Neuronal stem cell (in vitro differentiated cells): ENCODE data around the gene APLF.

Experiments
- DNase-seq: peaks from one replicate; pipeline ENCODE4 v3.0.0-alpha.2; 2013; ENCODE audit warnings: low spot score
- H2AFZ ChIP-seq: one replicate; pipeline ENCODE4 v1.6.1; 2013; ENCODE audit warnings: mild to moderate bottlenecking, low read length, inconsistent platforms
- H2AK5ac ChIP-seq: 2 replicates; pipeline ENCODE4 v1.6.1; 2013; ENCODE audit warnings: low read depth, mild to moderate bottlenecking, inconsistent platforms, low read length, moderate library complexity, mixed read lengths
- H2BK120ac ChIP-seq: 2 replicates; pipeline ENCODE4 v1.6.1; 2013; ENCODE audit warnings: low read depth, mild to moderate bottlenecking, inconsistent platforms, low read length, moderate library complexity, mixed read lengths
- H2BK12ac ChIP-seq: one replicate; pipeline ENCODE4 v1.6.1; 2013; ENCODE audit warnings: low read length, inconsistent platforms
- H2BK15ac ChIP-seq: 2 replicates; pipeline ENCODE4 v1.6.1; 2013; ENCODE audit warnings: mild to moderate bottlenecking, low read length, inconsistent platforms, mixed read lengths
- H2BK5ac ChIP-seq: one replicate; pipeline ENCODE4 v1.6.1; 2013; ENCODE audit warnings: inconsistent platforms, mild to moderate bottlenecking, low read length, moderate library complexity
- H3K14ac ChIP-seq: one replicate; pipeline ENCODE4 v1.6.1; 2013; ENCODE audit warnings: low read length, inconsistent platforms
- H3K18ac ChIP-seq: 2 replicates; pipeline ENCODE4 v1.6.1; 2013; ENCODE audit warnings: low read length, inconsistent platforms
- H3K23ac ChIP-seq: 2 replicates; pipeline ENCODE4 v1.6.1; 2013; ENCODE audit warnings: low read depth, mild to moderate bottlenecking, mixed read lengths, low read length, inconsistent platforms; ENCODE audit not compliant: poor library complexity
- H3K27ac ChIP-seq: replicated peaks from 3 replicates; pipeline ENCODE4 v1.5.1; 2013; ENCODE audit warnings: low read length, inconsistent platforms
- H3K27me3 ChIP-seq, 3 experiments: 2 replicates each; pipeline ENCODE4 v1.6.1; 2013; ENCODE audit warnings: low read length in 3 of 3, mild to moderate bottlenecking in 2 of 3, inconsistent platforms in 1 of 3, low read depth in 1 of 3, mixed read lengths in 1 of 3, moderate library complexity in 1 of 3; ENCODE audit not compliant: control insufficient read depth in 3 of 3, insufficient read depth in 3 of 3
- H3K36me3 ChIP-seq, 2 donors: replicated peaks in 1 of 2; 2 replicates each; pipeline ENCODE4 v1.6.1; 2013; ENCODE audit warnings: low read length in 2 of 2; ENCODE audit not compliant: control insufficient read depth in 2 of 2, insufficient read depth in 2 of 2
- H3K4ac ChIP-seq: 2 replicates; pipeline ENCODE4 v1.6.1; 2013; ENCODE audit warnings: inconsistent platforms, mild to moderate bottlenecking, low read length, moderate library complexity
- H3K4me1 ChIP-seq, 2 donors: 1 replicate in 1 of 2; 2 replicates in 1 of 2; pipeline ENCODE4 v1.6.1; 2013; ENCODE audit warnings: low read length in 2 of 2, low read depth in 1 of 2; ENCODE audit not compliant: control insufficient read depth in 2 of 2, insufficient read depth in 1 of 2
- H3K4me2 ChIP-seq: one replicate; pipeline ENCODE4 v1.6.1; 2013; ENCODE audit warnings: mild to moderate bottlenecking, low read length, inconsistent platforms; ENCODE audit not compliant: insufficient read depth, poor library complexity, severe bottlenecking
- H3K4me3 ChIP-seq, 2 donors: 2 replicates each; pipeline ENCODE4 v1.5.1; 2013; ENCODE audit warnings: low read length in 2 of 2, mild to moderate bottlenecking in 2 of 2, inconsistent platforms in 1 of 2, moderate library complexity in 1 of 2
- H3K79me1 ChIP-seq: one replicate; pipeline ENCODE4 v1.6.1; 2013; ENCODE audit warnings: low read depth, mild to moderate bottlenecking, inconsistent platforms, low read length, moderate library complexity
- H3K9ac ChIP-seq: one replicate; pipeline ENCODE4 v1.6.1; 2013; ENCODE audit warnings: mild to moderate bottlenecking, low read depth, low read length, inconsistent platforms; ENCODE audit not compliant: poor library complexity
- H3K9me3 ChIP-seq, 2 donors: replicated peaks in 1 of 2; 2 replicates each; pipeline versions ENCODE3 to v1.6.1; 2013; ENCODE audit warnings: low read length in 2 of 2, mild to moderate bottlenecking in 2 of 2, inconsistent platforms in 1 of 2, low read depth in 1 of 2, mixed read lengths in 1 of 2, moderate library complexity in 1 of 2; ENCODE audit not compliant: control insufficient read depth in 2 of 2, insufficient read depth in 1 of 2
- H4K8ac ChIP-seq: one replicate; pipeline ENCODE4 v1.6.1; 2013; ENCODE audit warnings: low read depth, mild to moderate bottlenecking, inconsistent platforms, low read length, moderate library complexity
- H4K91ac ChIP-seq: one replicate; pipeline ENCODE4 v1.6.1; 2013; ENCODE audit warnings: low read length, low read depth, mild to moderate bottlenecking, inconsistent platforms; ENCODE audit not compliant: poor library complexity
- WGBS, 2 donors: extraction: QIAGEN DNeasy Blood & Tissue Kit; methylation state at CpG; one replicate each; pipeline ENCODE4 v1.1.7; 2013; ENCODE audit warnings: missing lambda C conversion rate in 2 of 2, mixed read lengths in 1 of 2; ENCODE audit not compliant: insufficient read length in 2 of 2, insufficient replicate concordance in 1 of 2; ENCODE audit errors: extremely low coverage in 2 of 2; 5-methylcytosine and 5-hydroxymethylcytosine counted together

APLF gene

DNA sequence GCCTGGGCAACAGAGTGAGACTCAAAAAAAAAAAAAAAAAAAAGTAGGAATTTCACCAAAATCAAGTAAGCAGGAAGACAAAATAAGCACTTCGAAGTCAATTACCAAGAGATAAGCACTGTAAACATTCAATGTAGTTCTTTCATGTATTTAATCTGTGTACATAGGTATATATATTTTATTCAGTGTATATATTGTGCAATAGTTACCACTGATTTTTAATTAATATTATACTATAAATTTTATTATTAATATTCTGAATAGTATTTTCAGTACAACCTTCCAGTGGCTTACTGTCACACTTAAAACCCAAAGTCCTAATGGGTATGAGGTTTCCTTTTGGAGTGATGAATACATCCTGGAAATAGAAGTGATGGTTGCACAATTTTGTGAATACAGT lies 9.1 kb downstream of the APLF start:
- Histone ChIP-seq H3K27ac (no peak overlapping the region), H3K4me1 (no peaks in the 10 kb centered on the region), H4K91ac (no peak overlapping the region), H3K36me3 (no peaks in the 10 kb centered on the region), H4K8ac (no peak overlapping the region), H3K4me3 (no peak overlapping the region), H3K14ac (no peak overlapping the region), H2BK5ac (no peak overlapping the region), H2AK5ac (no peak overlapping the region), H3K9ac (no peak overlapping the region), H2BK12ac (no peak overlapping the region), H3K23ac (no peak overlapping the region), H3K4ac (no peak overlapping the region), H3K79me1 (no peaks in the 10 kb centered on the region), H2BK15ac (no peak overlapping the region), H2BK120ac (no peak overlapping the region), H3K4me2 (no peak overlapping the region), H3K9me3 (no peaks in the 10 kb centered on the region), H3K18ac (no peak overlapping the region), H3K27me3 (no peaks in the 10 kb centered on the region), H2AFZ (no peak overlapping the region)
- WGBS, 2 donors = no CpG with 5 or more reads among the region's 1 CpG
- no peak for DNase-seq

GRCh38 chr2:68478688-68479087 lies 11.3 kb downstream of the APLF start:
- Histone ChIP-seq H3K27me3 (no peaks in the 10 kb centered on the region), H2AK5ac (no peak overlapping the region), H3K4me1 (peaks cover 0 to 4% of the 10 kb centered on the region in 2 donors), H4K8ac (no peak overlapping the region), H3K4me3 (no peak overlapping the region), H3K14ac (no peak overlapping the region), H3K9me3 (peaks cover 0 to 3% of the 10 kb centered on the region in 2 donors), H3K4ac (no peak overlapping the region), H3K4me2 (no peak overlapping the region), H3K27ac (no peak overlapping the region), H4K91ac (no peak overlapping the region), H2BK15ac (no peak overlapping the region), H3K9ac (no peak overlapping the region), H2AFZ (no peak overlapping the region), H2BK5ac (no peak overlapping the region), H3K79me1 (peaks cover 5% of the 10 kb centered on the region), H3K36me3 (peaks cover 0 to 2% of the 10 kb centered on the region in 2 donors), H3K23ac (no peak overlapping the region), H2BK12ac (no peak overlapping the region), H3K18ac (no peak overlapping the region), H2BK120ac (no peak overlapping the region)
- no peak for DNase-seq
- no CpG with 5 or more reads among the region's 1 CpG for WGBS, 2 donors

- Histone ChIP-seq H3K79me1 (peaks cover 5% of the 10 kb centered on the region), H4K8ac (no peak overlapping the region), H3K23ac (no peak overlapping the region), H2AFZ (no peak overlapping the region), H3K4me1 (peaks cover 0 to 4% of the 10 kb centered on the region in 2 donors), H2BK5ac (no peak overlapping the region), H3K14ac (no peak overlapping the region), H3K27ac (no peak overlapping the region), H3K9ac (no peak overlapping the region), H3K4me3 (no peak overlapping the region), H3K36me3 (peaks cover 0 to 2% of the 10 kb centered on the region in 2 donors), H3K18ac (peak overlapping the region; percentile 48), H2BK12ac (no peak overlapping the region), H3K9me3 (peaks cover 0 to 3% of the 10 kb centered on the region in 2 donors), H2BK15ac (no peak overlapping the region), H2BK120ac (no peak overlapping the region), H2AK5ac (no peak overlapping the region), H4K91ac (no peak overlapping the region), H3K27me3 (no peaks in the 10 kb centered on the region), H3K4ac (no peak overlapping the region), H3K4me2 (no peak overlapping the region)
- no peak for DNase-seq
- WGBS, 2 donors = no CpG with 5 or more reads among the region's 2 CpGs
Observed at GRCh38 chr2:68482296-68482820, 15.0 kb downstream of the APLF start.

DNA sequence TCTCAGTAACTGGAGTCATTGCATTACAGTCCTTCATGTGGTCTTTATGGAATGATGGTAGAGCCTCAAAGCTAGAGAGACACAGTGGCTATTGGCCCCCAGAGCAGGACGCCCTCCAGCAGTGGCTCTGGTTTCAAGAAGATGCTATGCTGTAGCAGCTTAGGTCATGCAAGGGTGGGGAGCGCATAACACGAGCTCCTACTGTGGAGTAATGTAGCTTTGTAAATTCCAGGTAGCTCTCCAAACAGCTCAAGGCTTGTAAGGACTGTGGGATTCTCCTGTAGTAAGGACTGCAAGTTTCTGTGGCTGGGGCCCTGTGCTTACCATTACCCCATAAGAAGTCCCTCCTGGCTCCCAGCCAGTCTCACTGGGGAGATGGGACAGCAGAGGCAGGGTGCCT lies 15.6 kb downstream of the APLF start:
- no peak for DNase-seq
- no peak overlapping the region for H2BK5ac ChIP-seq
- peak overlapping the region; percentile 57 for H3K18ac ChIP-seq
- peaks cover 0 to 3% of the 10 kb centered on the region in 2 donors for H3K9me3 ChIP-seq
- no peak overlapping the region for H3K4me2 ChIP-seq
- H3K14ac ChIP-seq = no peak overlapping the region
- H3K23ac ChIP-seq = no peak overlapping the region
- no peak overlapping the region for H3K9ac ChIP-seq
- peaks cover 0 to 4% of the 10 kb centered on the region in 2 donors for H3K4me1 ChIP-seq
- H2AK5ac ChIP-seq = peak overlapping the region; percentile 56
- H3K27ac ChIP-seq = no peak overlapping the region
- no peak overlapping the region for H2BK120ac ChIP-seq
- H2AFZ ChIP-seq = no peak overlapping the region
- H3K4ac ChIP-seq = no peak overlapping the region
- H3K79me1 ChIP-seq = peaks cover 5% of the 10 kb centered on the region
- no peak overlapping the region for H4K8ac ChIP-seq
- H4K91ac ChIP-seq = no peak overlapping the region
- peaks cover 0 to 2% of the 10 kb centered on the region in 2 donors for H3K36me3 ChIP-seq
- no peak overlapping the region for H3K4me3 ChIP-seq
- H3K27me3 ChIP-seq = no peaks in the 10 kb centered on the region
- no peak overlapping the region for H2BK15ac ChIP-seq
- H2BK12ac ChIP-seq = no peak overlapping the region
- no CpG with 5 or more reads among the region's 3 CpGs for WGBS, 2 donors
